Measurements from ENCODE around the gene NPHS2.

Gene NPHS2

GRCh38 chr1:179554427-179554826 is 21.3 kb downstream of the NPHS2 start:
- Histone ChIP-seq H3K9me3 (ENCODE audit: insufficient read depth, low read depth, low read length) (no peaks in the 10 kb centered on the region), H3K36me3 (ENCODE audit: insufficient read depth, low read length) (no peaks in the 10 kb centered on the region), H3K4me3 (ENCODE audit: low read length, poor library complexity, severe bottlenecking) (no peak overlapping the region), H3K4me2 (ENCODE audit: low read depth, low read length, poor library complexity, severe bottlenecking) (no peak overlapping the region), H3K9ac (ENCODE audit: low read depth, low read length, poor library complexity, severe bottlenecking) (no peak overlapping the region), H3K27me3 (ENCODE audit: insufficient read depth, low read length, poor library complexity, severe bottlenecking) (no peaks in the 10 kb centered on the region), H2AFZ (ENCODE audit: low read length) (no peak overlapping the region), H3K9me2 (replicated peaks; ENCODE audit: low read depth, low read length) (no peaks in the 10 kb centered on the region), H3F3A (ENCODE audit: low read depth) (no peaks in the 10 kb centered on the region), H3K79me2 (ENCODE audit: insufficient read depth, low read length) (no peaks in the 10 kb centered on the region), H4K20me1 (ENCODE audit: insufficient read depth, low read length, poor library complexity, severe bottlenecking) (no peaks in the 10 kb centered on the region), H3K4me1 (ENCODE audit: insufficient read depth, low read length, poor library complexity, severe bottlenecking) (no peaks in the 10 kb centered on the region)
- TF ChIP-seq EZH2phosphoT487 (IDR thresholded peaks at IDR 0.05; ENCODE audit: borderline replicate concordance) (no peak), CTCF (conservative IDR thresholded peaks at IDR 0.05; ENCODE audit: low read length) (no peak)

GRCh38 chr1:179550746-179551682 is 24.7 kb downstream of the NPHS2 start:
- Histone ChIP-seq H3K4me1 (ENCODE audit: insufficient read depth, low read length, poor library complexity, severe bottlenecking) (no peaks in the 10 kb centered on the region), H4K20me1 (ENCODE audit: insufficient read depth, low read length, poor library complexity, severe bottlenecking) (no peaks in the 10 kb centered on the region), H2AFZ (ENCODE audit: low read length) (no peak overlapping the region), H3K9me2 (replicated peaks; ENCODE audit: low read depth, low read length) (no peaks in the 10 kb centered on the region), H3K9ac (ENCODE audit: low read depth, low read length, poor library complexity, severe bottlenecking) (no peak overlapping the region), H3F3A (ENCODE audit: low read depth) (no peaks in the 10 kb centered on the region), H3K36me3 (ENCODE audit: insufficient read depth, low read length) (no peaks in the 10 kb centered on the region), H3K9me3 (ENCODE audit: insufficient read depth, low read depth, low read length) (no peaks in the 10 kb centered on the region), H3K4me2 (ENCODE audit: low read depth, low read length, poor library complexity, severe bottlenecking) (no peak overlapping the region), H3K27me3 (ENCODE audit: insufficient read depth, low read length, poor library complexity, severe bottlenecking) (no peaks in the 10 kb centered on the region), H3K4me3 (ENCODE audit: low read length, poor library complexity, severe bottlenecking) (no peak overlapping the region), H3K79me2 (ENCODE audit: insufficient read depth, low read length) (no peaks in the 10 kb centered on the region)
- TF ChIP-seq EZH2phosphoT487 (IDR thresholded peaks at IDR 0.05; ENCODE audit: borderline replicate concordance) (no peak), CTCF (conservative IDR thresholded peaks at IDR 0.05; ENCODE audit: low read length) (no peak)

GRCh38 chr1:179549368-179549700 is 26.4 kb downstream of the NPHS2 start:
- Histone ChIP-seq H3F3A (ENCODE audit: low read depth) (no peaks in the 10 kb centered on the region), H3K27me3 (ENCODE audit: insufficient read depth, low read length, poor library complexity, severe bottlenecking) (no peaks in the 10 kb centered on the region), H3K79me2 (ENCODE audit: insufficient read depth, low read length) (no peaks in the 10 kb centered on the region), H3K9me2 (replicated peaks; ENCODE audit: low read depth, low read length) (no peaks in the 10 kb centered on the region), H4K20me1 (ENCODE audit: insufficient read depth, low read length, poor library complexity, severe bottlenecking) (no peaks in the 10 kb centered on the region), H3K9me3 (ENCODE audit: insufficient read depth, low read depth, low read length) (no peaks in the 10 kb centered on the region), H3K4me2 (ENCODE audit: low read depth, low read length, poor library complexity, severe bottlenecking) (no peak overlapping the region), H3K9ac (ENCODE audit: low read depth, low read length, poor library complexity, severe bottlenecking) (no peak overlapping the region), H2AFZ (ENCODE audit: low read length) (no peak overlapping the region), H3K4me1 (ENCODE audit: insufficient read depth, low read length, poor library complexity, severe bottlenecking) (no peaks in the 10 kb centered on the region), H3K4me3 (ENCODE audit: low read length, poor library complexity, severe bottlenecking) (no peak overlapping the region), H3K36me3 (ENCODE audit: insufficient read depth, low read length) (no peaks in the 10 kb centered on the region)
- TF ChIP-seq EZH2phosphoT487 (IDR thresholded peaks at IDR 0.05; ENCODE audit: borderline replicate concordance) (no peak), CTCF (conservative IDR thresholded peaks at IDR 0.05; ENCODE audit: low read length) (no peak)

All from Loucy (cell line).